Endothelial cell of umbilical vein (primary cell): Measurements from ENCODE around the gene PYGB. TPM values are rescaled to one million over a fixed set of nuclear protein-coding genes. Genes with fewer than 3 reads are reported as not detected.

Source experiments
- BruUV-seq: library from RNA; stranded (reverse); fragments of 400-500 nt; replicated peaks from 2 replicates; lab custom pipeline; 2021; lab: Mats Ljungman, UMichigan
- CTCF ChIA-PET: fragments of 300-600, 350-600 bp; sonication (Branson Sonifier 250); formaldehyde crosslinking; loops from one replicate; lab custom pipeline; 2021; ENCODE audit warnings: antibody characterized with exemption, inconsistent platforms; lab: Charles Lee
- POLR2A ChIA-PET: fragments of 300-600, 350-600 bp; sonication (Branson Sonifier 250); formaldehyde crosslinking; loops from one replicate; lab custom pipeline; 2021; ENCODE audit warnings: antibody characterized with exemption, inconsistent platforms; lab: Charles Lee
- DNase-seq: peaks from one replicate; pipeline ENCODE4 v3.0.0-alpha.2; 2011; ENCODE audit warnings: low read depth, low spot score
- FAIRE-seq: peaks from 2 replicates; lab custom pipeline; 2011; peaks lifted over from hg19 to GRCh38; lab: Jason Lieb, UNC
- H2AFZ ChIP-seq: 2 replicates; pipeline ENCODE4 v1.6.0; 2012; ENCODE audit warnings: low read depth, low read length, control low read depth, inconsistent platforms
- H3K27ac ChIP-seq: 2 replicates; pipeline ENCODE4 v1.5.1; 2011; ENCODE audit warnings: low read depth, mild to moderate bottlenecking, control low read depth, low read length, moderate library complexity; ENCODE audit not compliant: insufficient read depth
- H3K27me3 ChIP-seq, 2 experiments: 2 replicates each; pipeline versions ENCODE4 v1.6.0 to v1.6.1; 2011; ENCODE audit warnings: low read length in 2 of 2, mixed read lengths in 1 of 2; ENCODE audit not compliant: control insufficient read depth in 2 of 2, insufficient read depth in 2 of 2
- H3K36me3 ChIP-seq, 2 experiments: 2 replicates in 1 of 2; 3 replicates in 1 of 2; pipeline ENCODE4 v1.5.1; 2011; ENCODE audit warnings: low read length in 2 of 2, mild to moderate bottlenecking in 1 of 2, moderate library complexity in 1 of 2; ENCODE audit not compliant: control insufficient read depth in 2 of 2, insufficient read depth in 2 of 2; ENCODE audit errors: extremely low read depth in 1 of 2
- H3K4me1 ChIP-seq: 3 replicates; pipeline ENCODE4 v1.5.1; 2011; ENCODE audit warnings: mild to moderate bottlenecking, low read length; ENCODE audit not compliant: control insufficient read depth, insufficient read depth; ENCODE audit errors: extremely low read depth
- H3K4me2 ChIP-seq: 2 replicates; pipeline ENCODE4 v1.6.1; 2011; ENCODE audit warnings: low read length, control low read depth, mixed read lengths; ENCODE audit not compliant: insufficient read depth
- H3K4me3 ChIP-seq, 3 experiments: fragments of 200-600 bp in 1 of 3; sonication (generic), shearing (Covaris generic) in 1 of 3; replicated peaks in 1 of 3; 2 replicates each; pipeline ENCODE4 v1.5.1; 2011 to 2016; ENCODE audit warnings: control low read depth in 3 of 3, low read length in 3 of 3, mild to moderate bottlenecking in 2 of 3, inconsistent platforms in 1 of 3, low read depth in 1 of 3, moderate library complexity in 1 of 3; ENCODE audit not compliant: insufficient read depth in 1 of 3
- H3K79me2 ChIP-seq: 2 replicates; pipeline ENCODE4 v1.6.0; 2012; ENCODE audit warnings: low read length, inconsistent platforms; ENCODE audit not compliant: control insufficient read depth, insufficient read depth
- H3K9ac ChIP-seq: replicated peaks from 2 replicates; pipeline ENCODE3; 2011; ENCODE audit warnings: low read length, control low read depth; ENCODE audit not compliant: insufficient read depth; ENCODE audit errors: extremely low read depth
- H3K9me1 ChIP-seq: replicated peaks from 3 replicates; pipeline ENCODE4 v1.6.0; 2011; ENCODE audit warnings: mild to moderate bottlenecking, low read length; ENCODE audit not compliant: control insufficient read depth, insufficient read depth; ENCODE audit errors: extremely low read depth
- H3K9me3 ChIP-seq: replicated peaks from 2 replicates; pipeline ENCODE4 v1.5.1; 2012; ENCODE audit warnings: low read length, inconsistent platforms; ENCODE audit not compliant: control insufficient read depth, insufficient read depth
- H4K20me1 ChIP-seq: replicated peaks from 2 replicates; pipeline ENCODE3; 2011; ENCODE audit warnings: mild to moderate bottlenecking, low read length; ENCODE audit not compliant: control insufficient read depth, insufficient read depth; ENCODE audit errors: extremely low read depth
- EZH2 ChIP-seq: IDR thresholded peaks from 2 replicates; pipeline ENCODE4 v1.6.1; 2012; ENCODE audit warnings: borderline replicate concordance, low read depth, mild to moderate bottlenecking, moderate library complexity, low read length, inconsistent platforms; ENCODE audit not compliant: severe bottlenecking
- dilution Hi-C: fragments of 300-500 bp; cut with MboI; formaldehyde crosslinking; loops from one replicate; pipeline ENCODE4 v1.15.0; 2019; ENCODE audit warnings: low sequenced_read_pairs; ENCODE audit not compliant: extremely low pct_ligation_motif_present
- intact Hi-C: fragments of 100-400 bp; cut with micrococcal nuclease; formaldehyde crosslinking; loops from one replicate; pipeline ENCODE4 v1.10.0; 2022
- polyA plus RNA-seq, 4 experiments: library from polyadenylated mRNA; depleted of rRNA in 3 of 4; stranded (reverse) in 3 of 4; unstranded in 1 of 4; fragments of >200 nt; gene quantifications; 2 replicates each; pipeline versions ENCODE4 v1.2.1 to v1.2.3, GENCODE V29; 2011 to 2012; ENCODE audit warnings: missing spikeins in 1 of 4
- total RNA-seq: library from RNA; stranded (reverse); gene quantifications from 2 replicates; pipeline ENCODE4 v1.2.3, GENCODE V29; 2021
- TF ChIP-seq, protein P1 (sequence below), 2 donors: IDR thresholded peaks; 1 replicate in 1 of 2; 2 replicates in 1 of 2; pipeline ENCODE4 v1.5.1; 2011; ENCODE audit warnings: low read length in 2 of 2, mild to moderate bottlenecking in 2 of 2, moderate library complexity in 2 of 2, control low read depth in 1 of 2, inconsistent platforms in 1 of 2, low read depth in 1 of 2; ENCODE audit not compliant: insufficient read depth in 1 of 2; ENCODE audit errors: extremely low read depth in 1 of 2

The PYGB gene
- total and polyA plus RNA-seq, 2 donors (not counting 3 experiments of a cell fraction or from before 2014, with no cell fraction given): 36.1 to 60.2 TPM

DNA sequence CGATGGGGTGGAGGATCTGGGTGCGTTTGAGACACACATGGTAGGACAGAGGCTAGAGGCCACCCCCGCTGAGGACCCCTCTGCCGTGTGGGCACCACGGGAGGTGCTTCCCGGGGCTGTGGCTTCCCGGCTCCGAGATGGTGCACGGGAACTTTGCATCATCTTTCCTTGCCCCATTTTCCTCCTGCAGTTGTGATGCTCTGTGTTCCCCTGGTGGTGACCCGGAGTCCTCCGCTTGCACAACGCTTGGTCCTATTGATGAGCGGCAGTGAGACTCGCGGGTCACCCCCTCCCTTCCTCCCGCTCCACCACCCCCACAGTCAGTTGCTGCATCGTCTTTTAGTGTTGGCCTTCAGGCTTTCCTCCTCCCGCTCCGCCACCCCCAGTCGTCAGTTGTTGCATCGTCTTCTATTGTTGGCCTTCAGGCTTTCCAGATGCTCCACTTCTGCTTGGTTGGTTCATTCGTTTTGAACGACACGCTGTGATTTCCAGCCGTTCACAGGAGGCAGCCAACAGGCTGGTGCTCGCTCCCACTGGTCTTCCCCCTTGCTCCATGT lies 37.3 kb downstream of the PYGB start:
- H3K9ac ChIP-seq: no peak overlapping the region
- no peak for FAIRE-seq
- H2AFZ ChIP-seq: no peak overlapping the region
- ChIA-PET CTCF (no interaction called here), POLR2A (no interaction called here)
- H3K36me3 ChIP-seq: peaks cover 10 to 50% of the 10 kb centered on the region in 2 experiments
- no TSS peak for BruUV-seq
- intact Hi-C loops: no loop called here
- TF ChIP-seq, protein P1, sequence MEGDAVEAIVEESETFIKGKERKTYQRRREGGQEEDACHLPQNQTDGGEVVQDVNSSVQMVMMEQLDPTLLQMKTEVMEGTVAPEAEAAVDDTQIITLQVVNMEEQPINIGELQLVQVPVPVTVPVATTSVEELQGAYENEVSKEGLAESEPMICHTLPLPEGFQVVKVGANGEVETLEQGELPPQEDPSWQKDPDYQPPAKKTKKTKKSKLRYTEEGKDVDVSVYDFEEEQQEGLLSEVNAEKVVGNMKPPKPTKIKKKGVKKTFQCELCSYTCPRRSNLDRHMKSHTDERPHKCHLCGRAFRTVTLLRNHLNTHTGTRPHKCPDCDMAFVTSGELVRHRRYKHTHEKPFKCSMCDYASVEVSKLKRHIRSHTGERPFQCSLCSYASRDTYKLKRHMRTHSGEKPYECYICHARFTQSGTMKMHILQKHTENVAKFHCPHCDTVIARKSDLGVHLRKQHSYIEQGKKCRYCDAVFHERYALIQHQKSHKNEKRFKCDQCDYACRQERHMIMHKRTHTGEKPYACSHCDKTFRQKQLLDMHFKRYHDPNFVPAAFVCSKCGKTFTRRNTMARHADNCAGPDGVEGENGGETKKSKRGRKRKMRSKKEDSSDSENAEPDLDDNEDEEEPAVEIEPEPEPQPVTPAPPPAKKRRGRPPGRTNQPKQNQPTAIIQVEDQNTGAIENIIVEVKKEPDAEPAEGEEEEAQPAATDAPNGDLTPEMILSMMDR (IDR thresholded peaks at IDR 0.05; ENCODE audit: extremely low read depth in 1 of 2, insufficient read depth in 1 of 2, low read depth in 1 of 2, low read length in 2 of 2): peak in 1 of 2 donors; percentile 4
- TF ChIP-seq EZH2: no peak
- DNase-seq: no peak
- no peak overlapping the region for H3K27ac ChIP-seq
- H3K79me2 ChIP-seq: no peaks in the 10 kb centered on the region
- H3K9me3 ChIP-seq: no peaks in the 10 kb centered on the region
- H3K27me3 ChIP-seq: no peaks in the 10 kb centered on the region
- no peak overlapping the region for H3K4me3 ChIP-seq
- no peaks in the 10 kb centered on the region for H3K4me1 ChIP-seq
- H3K9me1 ChIP-seq: no peaks in the 10 kb centered on the region
- dilution Hi-C loops: no loop called here
- H3K4me2 ChIP-seq: no peak overlapping the region
- H4K20me1 ChIP-seq: no peaks in the 10 kb centered on the region
